HepG2 (cell line): ENCODE data around the gene PKD1L1. TPM values are rescaled to one million over a fixed set of nuclear protein-coding genes. Genes with fewer than 3 reads are reported as not detected.

Experiments
- ELK4 ChIP-seq: sonication (generic); formaldehyde crosslinking; IDR thresholded peaks from 2 replicates; pipeline ENCODE4 v1.9.0; 2021; ENCODE audit warnings: missing genetic modification reagents, borderline replicate concordance
- HIC2 ChIP-seq: sonication (generic); formaldehyde crosslinking; IDR thresholded peaks from 2 replicates; pipeline ENCODE4 v1.9.0; 2022; ENCODE audit warnings: low read depth, missing genetic modification reagents
- KDM5A ChIP-seq: fragments of 200-600 bp; sonication (generic); IDR thresholded peaks from 2 replicates; pipeline ENCODE4 v1.7.0; 2018; ENCODE audit warnings: antibody characterized with exemption, mild to moderate bottlenecking, low read length, borderline replicate concordance
- NR1H2 ChIP-seq: sonication (generic); formaldehyde crosslinking; IDR thresholded peaks from 2 replicates; pipeline ENCODE4 v1.8.1; 2022; ENCODE audit warnings: low read depth, missing genetic modification reagents, borderline replicate concordance
- PAXIP1 ChIP-seq: sonication (generic); formaldehyde crosslinking; conservative IDR thresholded peaks from 2 replicates; pipeline ENCODE4 v1.4.0; 2020; ENCODE audit warnings: mild to moderate bottlenecking, missing genetic modification reagents, moderate library complexity
- PHB2 ChIP-seq: fragments of 450-650 bp; IDR thresholded peaks from 2 replicates; pipeline ENCODE4 v1.6.1; 2018; ENCODE audit not compliant: partially characterized antibody
- SAP130 ChIP-seq: IDR thresholded peaks from 2 replicates; pipeline ENCODE4 v1.6.1; 2016; ENCODE audit warnings: low read depth
- SKIL ChIP-seq: sonication (generic); formaldehyde crosslinking; IDR thresholded peaks from 2 replicates; pipeline ENCODE4 v1.8.0; 2022; ENCODE audit warnings: missing genetic modification reagents, mild to moderate bottlenecking, moderate library complexity, borderline replicate concordance
- SNAI1 ChIP-seq: sonication (generic); formaldehyde crosslinking; IDR thresholded peaks from 2 replicates; pipeline ENCODE4 v1.5.0; 2020; ENCODE audit warnings: mild to moderate bottlenecking, missing genetic modification reagents, borderline replicate concordance
- STAT6 ChIP-seq: sonication (generic); formaldehyde crosslinking; IDR thresholded peaks from 2 replicates; pipeline ENCODE4 v1.4.0; 2020; ENCODE audit warnings: missing genetic modification reagents, mild to moderate bottlenecking, borderline replicate concordance
- THRA ChIP-seq: sonication (generic); formaldehyde crosslinking; IDR thresholded peaks from 2 replicates; pipeline ENCODE4 v1.4.0; 2020; ENCODE audit warnings: missing genetic modification reagents, borderline replicate concordance
- ZBTB33 ChIP-seq: sonication (generic); formaldehyde crosslinking; IDR thresholded peaks from 2 replicates; pipeline ENCODE4 v1.4.0; 2020; ENCODE audit warnings: missing genetic modification reagents
- ZNF773 ChIP-seq: sonication (generic); formaldehyde crosslinking; IDR thresholded peaks from 2 replicates; pipeline ENCODE4 v1.4.0; 2020; ENCODE audit warnings: missing genetic modification reagents, borderline replicate concordance
- polyA plus RNA-seq, 8 experiments: library from polyadenylated mRNA; depleted of rRNA in 3 of 8; stranded (reverse) in 7 of 8; unstranded in 1 of 8; fragments of >200 nt; fragmentation: Illumina TruSeq in 4 of 8; extraction: Trizol in 4 of 8; gene quantifications; 2 replicates each; pipeline versions ENCODE4 v1.2.1 to v1.2.3, GENCODE V29; 2011 to 2016; ENCODE audit warnings: low read depth in 4 of 8, missing spikeins in 1 of 8, mixed read lengths in 1 of 8; ENCODE audit not compliant: insufficient read depth in 1 of 8
- total RNA-seq, 5 experiments: library from RNA; depleted of rRNA; stranded (reverse); fragments of >200 nt; fragmentation: Illumina TruSeq; extraction: Trizol; gene quantifications; 2 replicates each; pipeline ENCODE4 v1.2.3, GENCODE V29; 2016; ENCODE audit warnings: low read depth in 1 of 5

Gene PKD1L1
- total and polyA plus RNA-seq, 2 of the 13 experiments (the other 11 are each of a cell fraction or from before 2014, with no cell fraction given) = 0.01 TPM; not detected in 1

GRCh38 chr7:47803025-47803424 lies 145.2 kb downstream of the PKD1L1 start (continued):
- TF ChIP-seq PAXIP1 (peak; percentile 64), SKIL (CRISPR knock-in tag) (peak; percentile 51; the same call in 1 of the 2 replicates), ELK4 (no peak), STAT6 (CRISPR knock-in tag) (no peak), SNAI1 (CRISPR knock-in tag) (no peak), HIC2 (CRISPR knock-in tag) (no peak), NR1H2 (CRISPR knock-in tag) (no peak), KDM5A (no peak), ZNF773 (no peak), THRA (CRISPR knock-in tag) (0 out of 2 replicates have a peak, but pooled peaks have one; percentile 22), ZBTB33 (peak; percentile 53), SAP130 (peak; percentile 24; the same call in 1 of the 2 replicates), PHB2 (no peak)
